GM18951 (cell line): ENCODE measurements around the gene RALGAPA1.
"Not testable (repeated sequence)": the region's sequence is repeated elsewhere in the genome, so short reads cannot be mapped to it uniquely, and the experiment has no call there.

Experiments used
- POLR2A ChIP-seq: IDR thresholded peaks from 4 replicates; pipeline ENCODE4 v1.6.1; 2011; ENCODE audit warnings: mild to moderate bottlenecking; ENCODE audit not compliant: insufficient read length, insufficient read depth; ENCODE audit errors: extremely low read depth
- in situ Hi-C: fragments of 300-500 bp; cut with MboI; formaldehyde crosslinking; loops from one replicate; pipeline ENCODE4 v1.12.0; 2022; ENCODE audit warnings: low sequenced_read_pairs, mixed read lengths, inconsistent platforms; ENCODE audit not compliant: unreplicated experiment

Gene RALGAPA1

GRCh38 chr14:35808638-35809563 is at the start of gene RALGAPA1:
TSS of gene RALGAPA1 (minus strand) at chr14:35809295. CDS start at chr14:35808835, 460 bp downstream.
- in situ Hi-C loops: not testable (repeated sequence)
- peak; percentile 76 for TF ChIP-seq POLR2A

- no peak for TF ChIP-seq POLR2A
- in situ Hi-C loops: no loop called here
Measured at GRCh38 chr14:35858521-35859209, 49.6 kb upstream of the RALGAPA1 start.

- TF ChIP-seq POLR2A: no peak
- in situ Hi-C loops: no loop called here
Measured at GRCh38 chr14:35855876-35856481, 46.9 kb upstream of the RALGAPA1 start.

- in situ Hi-C loops: no loop called here
Measured at GRCh38 chr14:35854696-35855270, 45.7 kb upstream of the RALGAPA1 start.

GRCh38 chr14:35853225-35853624 is 44.1 kb upstream of the RALGAPA1 start:
- in situ Hi-C loops: no loop called here
- TF ChIP-seq POLR2A: no peak

More at GRCh38 chr14:35854696-35855270, 45.7 kb upstream of the RALGAPA1 start:
- TF ChIP-seq POLR2A: no peak

GRCh38 chr14:35851823-35852222 is 42.7 kb upstream of the RALGAPA1 start:
- no peak for TF ChIP-seq POLR2A
- in situ Hi-C loops: no loop called here

- in situ Hi-C loops: loop anchor here (10.0 kb wide), 1 partner anchor 1774 kb away; no protein-coding TSS in a partner anchor
- TF ChIP-seq POLR2A: no peak
Measured at GRCh38 chr14:35849122-35849521, 40.0 kb upstream of the RALGAPA1 start.

GRCh38 chr14:35847636-35848035 is 38.5 kb upstream of the RALGAPA1 start:
- TF ChIP-seq POLR2A: no peak
- in situ Hi-C loops: loop anchor here (10.0 kb wide), 1 partner anchor 1773 kb away; no protein-coding TSS in a partner anchor

GRCh38 chr14:35844494-35844893 is 35.4 kb upstream of the RALGAPA1 start:
- in situ Hi-C loops: loop anchor here (10.0 kb wide), 1 partner anchor 1770 kb away; no protein-coding TSS in a partner anchor
- no peak for TF ChIP-seq POLR2A

GRCh38 chr14:35842245-35842644 is 33.1 kb upstream of the RALGAPA1 start:
- in situ Hi-C loops: loop anchor here (10.0 kb wide), 1 partner anchor 1767 kb away; no protein-coding TSS in a partner anchor

- in situ Hi-C loops: loop anchor here (10.0 kb wide), 1 partner anchor 1767 kb away; no protein-coding TSS in a partner anchor
Measured at GRCh38 chr14:35841704-35842103, 32.6 kb upstream of the RALGAPA1 start.

- in situ Hi-C loops: no loop called here
- TF ChIP-seq POLR2A: no peak
Measured at GRCh38 chr14:35835208-35835982, 26.3 kb upstream of the RALGAPA1 start.
